Measurements from ENCODE around the gene ARL14EP. TPM values are rescaled to one million over a fixed set of nuclear protein-coding genes. Genes with fewer than 3 reads are reported as not detected.

Gene ARL14EP
- polyA plus RNA-seq, 1 donor from 2014 or later = 44.5 TPM

DNA sequence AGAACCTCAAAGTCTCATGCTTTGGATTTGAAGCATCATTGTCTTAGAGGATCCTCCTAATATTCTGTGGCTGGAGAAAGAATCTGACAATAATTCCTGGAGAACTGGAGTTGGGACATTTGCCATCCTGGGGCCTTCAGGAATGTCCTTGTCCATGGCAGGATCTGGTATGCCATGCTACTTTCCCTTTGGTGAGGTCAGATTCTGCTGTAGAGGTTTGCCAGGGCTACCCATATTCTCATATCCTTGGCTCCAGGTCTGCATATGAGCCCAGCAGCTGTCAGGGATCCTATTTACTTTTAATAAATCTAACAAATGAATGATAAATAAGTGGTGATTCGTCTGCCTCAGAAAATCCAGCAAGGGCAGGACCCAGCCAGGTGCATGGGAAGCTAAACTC, 35.0 kb downstream of the ARL14EP start:
- no peaks in the 10 kb centered on the region for H3K9me2 ChIP-seq (ENCODE audit: insufficient read depth, low read length)
- H3K79me2 ChIP-seq (replicated peaks; ENCODE audit: insufficient read depth, low read length) = no peaks in the 10 kb centered on the region
- no peaks in the 10 kb centered on the region for H3K27me3 ChIP-seq (ENCODE audit: insufficient read depth, low read depth, low read length)
- no peaks in the 10 kb centered on the region for H3K9me3 ChIP-seq (ENCODE audit: low read length)
- TF ChIP-seq RAD21 (conservative IDR thresholded peaks at IDR 0.05) (no peak), SMC3 (conservative IDR thresholded peaks at IDR 0.05; ENCODE audit: poor library complexity) (no peak), POLR2AphosphoS5 (IDR thresholded peaks at IDR 0.05) (no peak), EP300 (conservative IDR thresholded peaks at IDR 0.05; ENCODE audit: poor library complexity, severe bottlenecking) (no peak), CTCF (IDR thresholded peaks at IDR 0.05; ENCODE audit: poor library complexity, severe bottlenecking) (no peak), TAF1 (IDR thresholded peaks at IDR 0.05; ENCODE audit: low read depth) (no peak), MXI1 (conservative IDR thresholded peaks at IDR 0.05; ENCODE audit: poor library complexity, severe bottlenecking) (no peak), REST (IDR thresholded peaks at IDR 0.05; ENCODE audit: borderline replicate concordance) (no peak), EZH2 (IDR thresholded peaks at IDR 0.05; ENCODE audit: borderline replicate concordance, insufficient read depth, low read length, poor library complexity, severe bottlenecking) (no peak)
- H3F3A ChIP-seq (ENCODE audit: insufficient read depth, low read length, poor library complexity, severe bottlenecking) = no peaks in the 10 kb centered on the region
- no peak overlapping the region for H3K27ac ChIP-seq (ENCODE audit: low read length)
- H3K4me3 ChIP-seq (ENCODE audit: low read length) = no peak overlapping the region
- H3K36me3 ChIP-seq (ENCODE audit: insufficient read depth, low read length) = no peaks in the 10 kb centered on the region
- no peak overlapping the region for H3K4me2 ChIP-seq (ENCODE audit: low read length)
- H2AFZ ChIP-seq (ENCODE audit: low read depth, low read length) = no peak overlapping the region
- H4K20me1 ChIP-seq (ENCODE audit: insufficient read depth) = no peaks in the 10 kb centered on the region
- H3K9ac ChIP-seq (ENCODE audit: low read length) = no peak overlapping the region

DNA sequence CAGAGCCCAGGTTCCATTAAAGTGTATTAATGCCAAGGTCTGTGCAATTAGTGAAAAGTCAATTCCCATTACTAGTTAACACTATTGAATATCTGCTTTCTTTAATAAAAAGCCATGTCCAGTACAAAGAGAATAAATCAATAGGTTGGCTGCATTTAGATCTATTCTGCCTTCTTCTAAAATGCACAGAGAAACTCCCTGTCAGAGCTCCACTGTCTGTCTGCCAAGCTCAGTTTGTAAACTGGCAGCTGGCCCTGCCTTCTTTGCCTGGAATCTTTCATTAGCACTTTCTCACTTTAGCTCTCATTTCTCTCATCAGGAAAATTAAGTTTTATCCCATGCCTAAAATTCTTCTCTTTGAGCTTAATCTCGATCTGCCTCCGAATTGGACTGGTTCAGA, 35.6 kb downstream of the ARL14EP start:
- H2AFZ ChIP-seq (ENCODE audit: low read depth, low read length) = no peak overlapping the region
- no peaks in the 10 kb centered on the region for H3K9me2 ChIP-seq (ENCODE audit: insufficient read depth, low read length)
- no peak overlapping the region for H3K4me3 ChIP-seq (ENCODE audit: low read length)
- H3K4me2 ChIP-seq (ENCODE audit: low read length) = no peak overlapping the region
- no peaks in the 10 kb centered on the region for H3K36me3 ChIP-seq (ENCODE audit: insufficient read depth, low read length)
- H3K9ac ChIP-seq (ENCODE audit: low read length) = no peak overlapping the region
- H3F3A ChIP-seq (ENCODE audit: insufficient read depth, low read length, poor library complexity, severe bottlenecking) = no peaks in the 10 kb centered on the region
- no peaks in the 10 kb centered on the region for H3K27me3 ChIP-seq (ENCODE audit: insufficient read depth, low read depth, low read length)
- H3K79me2 ChIP-seq (replicated peaks; ENCODE audit: insufficient read depth, low read length) = no peaks in the 10 kb centered on the region
- no peak for TF ChIP-seq RAD21 (conservative IDR thresholded peaks at IDR 0.05)
- no peak for TF ChIP-seq REST (IDR thresholded peaks at IDR 0.05; ENCODE audit: borderline replicate concordance)
- TF ChIP-seq CTCF (IDR thresholded peaks at IDR 0.05; ENCODE audit: poor library complexity, severe bottlenecking) = no peak
- no peak for TF ChIP-seq POLR2AphosphoS5 (IDR thresholded peaks at IDR 0.05)
- no peak for TF ChIP-seq EP300 (conservative IDR thresholded peaks at IDR 0.05; ENCODE audit: poor library complexity, severe bottlenecking)
- TF ChIP-seq MXI1 (conservative IDR thresholded peaks at IDR 0.05; ENCODE audit: poor library complexity, severe bottlenecking) = no peak
- no peak for TF ChIP-seq SMC3 (conservative IDR thresholded peaks at IDR 0.05; ENCODE audit: poor library complexity)
- TF ChIP-seq TAF1 (IDR thresholded peaks at IDR 0.05; ENCODE audit: low read depth) = no peak
- TF ChIP-seq EZH2 (IDR thresholded peaks at IDR 0.05; ENCODE audit: borderline replicate concordance, insufficient read depth, low read length, poor library complexity, severe bottlenecking) = no peak
- H3K27ac ChIP-seq (ENCODE audit: low read length) = no peak overlapping the region
- H4K20me1 ChIP-seq (ENCODE audit: insufficient read depth) = no peaks in the 10 kb centered on the region
- H3K9me3 ChIP-seq (ENCODE audit: low read length) = no peaks in the 10 kb centered on the region

Measured in neural cell (in vitro differentiated cells).